ENCODE results near the gene ARHGEF40. TPM values are rescaled to one million over a fixed set of nuclear protein-coding genes. Genes with fewer than 3 reads are reported as not detected.

The ARHGEF40 gene
- total RNA-seq, 2 donors from 2014 or later = 12.0 to 17.3 TPM

- DNase-seq (no peak), ATAC-seq (no peak)
- peaks cover 4% of the 10 kb centered on the region for H3K36me3 Mint-ChIP-seq (ENCODE audit: low read depth)
- peaks cover 22% of the 10 kb centered on the region for H3K27me3 Mint-ChIP-seq
- H3K27ac Mint-ChIP-seq = peak overlapping the region; percentile 92
- H3K9me3 ChIP-seq (ENCODE audit: control insufficient read depth, low read length, poor library complexity, severe bottlenecking) = no peaks in the 10 kb centered on the region
- peaks cover 34% of the 10 kb centered on the region for H3K4me1 Mint-ChIP-seq
- H3K4me3 Mint-ChIP-seq = no peak overlapping the region
Observed at GRCh38 chr14:21043387-21043973, 26.6 kb upstream of the ARHGEF40 start.

GRCh38 chr14:21043974-21044618 lies 26.0 kb upstream of the ARHGEF40 start:
- Mint-ChIP-seq H3K27me3 (peaks cover 25% of the 10 kb centered on the region), H3K27ac (peak overlapping the region; percentile 92), H3K36me3 (ENCODE audit: low read depth) (peaks cover 4% of the 10 kb centered on the region), H3K4me1 (peaks cover 34% of the 10 kb centered on the region), H3K4me3 (peak overlapping the region; percentile 36)
- DNase-seq = no peak
- ATAC-seq = peak; percentile 69
- no peaks in the 10 kb centered on the region for H3K9me3 ChIP-seq (ENCODE audit: control insufficient read depth, low read length, poor library complexity, severe bottlenecking)

GRCh38 chr14:21047378-21047781 lies 22.7 kb upstream of the ARHGEF40 start:
- Mint-ChIP-seq H3K4me1 (peaks cover 30% of the 10 kb centered on the region), H3K4me3 (no peak overlapping the region), H3K27me3 (peaks cover 38% of the 10 kb centered on the region), H3K36me3 (ENCODE audit: low read depth) (peaks cover 3% of the 10 kb centered on the region), H3K27ac (no peak overlapping the region)
- DNase-seq = no peak
- no peak for ATAC-seq
- H3K9me3 ChIP-seq (ENCODE audit: control insufficient read depth, low read length, poor library complexity, severe bottlenecking) = no peaks in the 10 kb centered on the region

GRCh38 chr14:21048638-21049037 lies 21.5 kb upstream of the ARHGEF40 start:
- no peaks in the 10 kb centered on the region for H3K9me3 ChIP-seq (ENCODE audit: control insufficient read depth, low read length, poor library complexity, severe bottlenecking)
- H3K4me1 Mint-ChIP-seq = peaks cover 20% of the 10 kb centered on the region
- peaks cover 40% of the 10 kb centered on the region for H3K27me3 Mint-ChIP-seq
- H3K36me3 Mint-ChIP-seq (ENCODE audit: low read depth) = peaks cover 2% of the 10 kb centered on the region
- ATAC-seq (no peak), DNase-seq (no peak)
- H3K4me3 Mint-ChIP-seq = no peak overlapping the region
- no peak overlapping the region for H3K27ac Mint-ChIP-seq

GRCh38 chr14:21049271-21049673 lies 20.8 kb upstream of the ARHGEF40 start:
- Mint-ChIP-seq H3K4me3 (no peak overlapping the region), H3K4me1 (peaks cover 22% of the 10 kb centered on the region), H3K27ac (no peak overlapping the region), H3K36me3 (ENCODE audit: low read depth) (peaks cover 2% of the 10 kb centered on the region), H3K27me3 (peaks cover 40% of the 10 kb centered on the region)
- no peak for DNase-seq
- ATAC-seq = no peak
- H3K9me3 ChIP-seq (ENCODE audit: control insufficient read depth, low read length, poor library complexity, severe bottlenecking) = no peaks in the 10 kb centered on the region

- Mint-ChIP-seq H3K27ac (no peak overlapping the region), H3K36me3 (ENCODE audit: low read depth) (peaks cover 2% of the 10 kb centered on the region), H3K4me3 (no peak overlapping the region), H3K27me3 (peaks cover 31% of the 10 kb centered on the region), H3K4me1 (peaks cover 11% of the 10 kb centered on the region)
- DNase-seq = no peak
- no peak for ATAC-seq
- H3K9me3 ChIP-seq (ENCODE audit: control insufficient read depth, low read length, poor library complexity, severe bottlenecking) = no peaks in the 10 kb centered on the region
Observed at GRCh38 chr14:21050597-21050996, 19.5 kb upstream of the ARHGEF40 start.

- ATAC-seq (no peak), DNase-seq (no peak)
- H3K4me1 Mint-ChIP-seq = peaks cover 13% of the 10 kb centered on the region
- H3K27ac Mint-ChIP-seq = peak overlapping the region; percentile 77
- no peaks in the 10 kb centered on the region for H3K9me3 ChIP-seq (ENCODE audit: control insufficient read depth, low read length, poor library complexity, severe bottlenecking)
- no peak overlapping the region for H3K4me3 Mint-ChIP-seq
- peaks cover 34% of the 10 kb centered on the region for H3K27me3 Mint-ChIP-seq
- peaks cover 2% of the 10 kb centered on the region for H3K36me3 Mint-ChIP-seq (ENCODE audit: low read depth)
Observed at GRCh38 chr14:21053184-21054122, 16.7 kb upstream of the ARHGEF40 start.

GRCh38 chr14:21054123-21054767 lies 15.9 kb upstream of the ARHGEF40 start:
- Mint-ChIP-seq H3K27ac (no peak overlapping the region), H3K27me3 (peaks cover 35% of the 10 kb centered on the region), H3K4me3 (no peak overlapping the region), H3K36me3 (ENCODE audit: low read depth) (peaks cover 2% of the 10 kb centered on the region), H3K4me1 (peaks cover 13% of the 10 kb centered on the region)
- ATAC-seq = no peak
- H3K9me3 ChIP-seq (ENCODE audit: control insufficient read depth, low read length, poor library complexity, severe bottlenecking) = no peaks in the 10 kb centered on the region
- DNase-seq = no peak

- peaks cover 14% of the 10 kb centered on the region for H3K4me1 Mint-ChIP-seq
Observed at GRCh38 chr14:21054768-21055145, 15.3 kb upstream of the ARHGEF40 start.

GRCh38 chr14:21055432-21056117 lies 14.5 kb upstream of the ARHGEF40 start:
- no peak overlapping the region for H3K4me3 Mint-ChIP-seq
- peaks cover 15% of the 10 kb centered on the region for H3K4me1 Mint-ChIP-seq
- ATAC-seq = no peak
- H3K27me3 Mint-ChIP-seq = peaks cover 36% of the 10 kb centered on the region
- no peak for DNase-seq
- no peaks in the 10 kb centered on the region for H3K9me3 ChIP-seq (ENCODE audit: control insufficient read depth, low read length, poor library complexity, severe bottlenecking)
- H3K36me3 Mint-ChIP-seq (ENCODE audit: low read depth) = peaks cover 6% of the 10 kb centered on the region
- H3K27ac Mint-ChIP-seq = no peak overlapping the region

More at GRCh38 chr14:21054768-21055145, 15.3 kb upstream of the ARHGEF40 start:
- no peaks in the 10 kb centered on the region for H3K9me3 ChIP-seq (ENCODE audit: control insufficient read depth, low read length, poor library complexity, severe bottlenecking)
- ATAC-seq = no peak
- Mint-ChIP-seq H3K27me3 (peaks cover 34% of the 10 kb centered on the region), H3K27ac (no peak overlapping the region), H3K36me3 (ENCODE audit: low read depth) (peaks cover 2% of the 10 kb centered on the region), H3K4me3 (no peak overlapping the region)
- DNase-seq = no peak

- no peak for DNase-seq
- no peak for ATAC-seq
- H3K9me3 ChIP-seq (ENCODE audit: control insufficient read depth, low read length, poor library complexity, severe bottlenecking) = no peaks in the 10 kb centered on the region
- Mint-ChIP-seq H3K27ac (no peak overlapping the region), H3K36me3 (ENCODE audit: low read depth) (peaks cover 10% of the 10 kb centered on the region), H3K4me1 (peaks cover 15% of the 10 kb centered on the region), H3K27me3 (peaks cover 45% of the 10 kb centered on the region), H3K4me3 (no peak overlapping the region)
Observed at GRCh38 chr14:21056520-21057163, 13.5 kb upstream of the ARHGEF40 start.
